ENCODE results near the gene HOXD9.

Gene HOXD9

GRCh38 chr2:176111846-176112374 lies 10.6 kb upstream of the HOXD9 start:
- no peak for DNase-seq

- no peak for DNase-seq
These were observed 9.9 kb upstream of the HOXD9 start for GRCh38 chr2:176112375-176113302.

- DNase-seq, result no peak
These were observed 8.2 kb upstream of the HOXD9 start for GRCh38 chr2:176114120-176114929.

GRCh38 chr2:176114930-176115625 lies 7.4 kb upstream of the HOXD9 start:
- no peak for DNase-seq

- no peak for DNase-seq
These were observed 6.4 kb upstream of the HOXD9 start, which contains the start of gene HOXD10 for GRCh38 chr2:176115883-176116813. HOXD10 (plus strand) TSS chr2:176116778; CDS start chr2:176116834, 56 bp downstream.

GRCh38 chr2:176117162-176117822 lies 5.2 kb upstream of the HOXD9 start:
- DNase-seq, result no peak

GRCh38 chr2:176117823-176118371 lies 4.6 kb upstream of the HOXD9 start:
- no peak for DNase-seq

GRCh38 chr2:176118601-176119339 lies 3.7 kb upstream of the HOXD9 start:
- no peak for DNase-seq

GRCh38 chr2:176120364-176121189 lies 1.9 kb upstream of the HOXD9 start:
- no peak for DNase-seq

- DNase-seq, result no peak
These were observed 1.1 kb upstream of the HOXD9 start for GRCh38 chr2:176121190-176122051.

GRCh38 chr2:176122052-176122682 lies 352 bp upstream of the HOXD9 start:
- no peak for DNase-seq

- DNase-seq, result no peak
These were observed 1.0 kb downstream of the HOXD9 start for GRCh38 chr2:176123411-176124109.

GRCh38 chr2:176124110-176124946 lies 1.8 kb downstream of the HOXD9 start:
- no peak for DNase-seq

GRCh38 chr2:176124947-176125771 lies 2.6 kb downstream of the HOXD9 start:
- DNase-seq, result no peak

GRCh38 chr2:176125772-176126054 lies 3.2 kb downstream of the HOXD9 start:
- no peak for DNase-seq

Data from stimulated activated CD4-positive, alpha-beta T cell treated with anti-CD3 and anti-CD28 coated beads, Interleukin-12 subunit alpha, Interleukin-12 subunit beta, amount 100 ng/mL, for 4 hours (primary cell).